ENCODE measurements around the gene ABHD2.

ABHD2 gene

GRCh38 chr15:89071471-89071870 is 16.8 kb upstream of the ABHD2 start:
- no peaks in the 10 kb centered on the region for H3K79me2 ChIP-seq (ENCODE audit: control insufficient read depth, insufficient read depth, low read length, poor library complexity)
- no peak overlapping the region for H2BK120ac ChIP-seq (ENCODE audit: insufficient read depth, low read length, poor library complexity)
- H3K4me1 ChIP-seq (ENCODE audit: control insufficient read depth in 1 of 2, insufficient read depth in 2 of 2, low read length in 2 of 2), result no peaks in the 10 kb centered on the region
- WGBS (ENCODE audit: extremely low coverage, insufficient coverage, insufficient read length), result no CpG with 5 or more reads among the region's 4 CpGs
- H3K14ac ChIP-seq (ENCODE audit: low read length), result no peak overlapping the region
- DNase-seq, result peak; percentile 34 to 44
- no peaks in the 10 kb centered on the region for H3K79me1 ChIP-seq (ENCODE audit: low read length)
- H3K4me2 ChIP-seq (ENCODE audit: low read length), result no peak overlapping the region
- H2AFZ ChIP-seq (ENCODE audit: insufficient read depth, low read length, poor library complexity), result no peak overlapping the region
- H3K18ac ChIP-seq (ENCODE audit: low read length), result no peak overlapping the region
- no peak overlapping the region for H3K23ac ChIP-seq (ENCODE audit: low read length)
- no peaks in the 10 kb centered on the region for H3K36me3 ChIP-seq (ENCODE audit: control insufficient read depth in 1 of 2, insufficient read depth in 2 of 2, low read length in 2 of 2)
- no peak overlapping the region for H2BK5ac ChIP-seq (ENCODE audit: low read depth, low read length, poor library complexity)
- no peak overlapping the region for H3K4ac ChIP-seq (ENCODE audit: low read depth, low read length)
- H3K27me3 ChIP-seq (ENCODE audit: insufficient read depth, low read length), result no peaks in the 10 kb centered on the region
- H2AK5ac ChIP-seq (ENCODE audit: low read length), result no peak overlapping the region
- H3K9me3 ChIP-seq (ENCODE audit: insufficient read depth, low read depth, low read length), result peaks cover 10% of the 10 kb centered on the region
- H3K9ac ChIP-seq (ENCODE audit: low read length), result no peak overlapping the region
- no peak overlapping the region for H4K8ac ChIP-seq (ENCODE audit: low read depth, low read length)
- no peak overlapping the region for H4K91ac ChIP-seq (ENCODE audit: low read depth, low read length)
- no peak overlapping the region for H4K12ac ChIP-seq (ENCODE audit: low read depth, low read length)
- H3K4me3 ChIP-seq (ENCODE audit: low read depth, low read length), result no peak overlapping the region
- no peak overlapping the region for H3K27ac ChIP-seq (ENCODE audit: low read depth, low read length)
- no peak overlapping the region for H2BK12ac ChIP-seq (ENCODE audit: low read length)

DNA sequence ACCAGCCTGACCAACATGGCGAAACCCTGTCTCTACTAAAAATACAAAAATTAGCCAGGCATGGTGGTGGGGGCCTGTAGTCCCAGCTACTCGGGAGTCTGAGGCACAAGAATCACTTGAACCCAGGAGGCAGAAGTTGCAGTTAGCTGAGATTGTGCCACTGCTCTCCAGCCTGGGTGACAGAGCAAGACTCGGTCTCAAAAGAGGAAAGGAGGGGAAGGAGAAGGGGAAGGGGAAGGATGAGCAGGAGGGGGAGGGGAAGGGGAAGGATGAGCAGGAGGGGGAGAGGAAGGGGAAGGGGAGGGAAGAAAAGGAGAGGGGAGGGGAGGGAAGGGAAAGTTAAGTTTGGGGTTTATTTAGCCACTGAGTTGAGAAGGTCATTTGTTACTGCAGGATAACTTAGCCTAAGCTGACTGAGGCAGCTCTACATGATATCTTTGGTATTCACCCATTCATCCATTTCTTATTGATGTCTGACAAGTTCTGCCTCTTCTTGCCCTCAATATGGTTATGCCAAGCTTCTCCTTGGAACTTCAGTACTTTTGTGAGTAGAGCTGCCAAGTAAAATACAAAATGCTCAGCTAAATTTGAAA is 15.9 kb upstream of the ABHD2 start:
- WGBS (ENCODE audit: extremely low coverage, insufficient coverage, insufficient read length), result no CpG with 5 or more reads among the region's 3 CpGs

DNA sequence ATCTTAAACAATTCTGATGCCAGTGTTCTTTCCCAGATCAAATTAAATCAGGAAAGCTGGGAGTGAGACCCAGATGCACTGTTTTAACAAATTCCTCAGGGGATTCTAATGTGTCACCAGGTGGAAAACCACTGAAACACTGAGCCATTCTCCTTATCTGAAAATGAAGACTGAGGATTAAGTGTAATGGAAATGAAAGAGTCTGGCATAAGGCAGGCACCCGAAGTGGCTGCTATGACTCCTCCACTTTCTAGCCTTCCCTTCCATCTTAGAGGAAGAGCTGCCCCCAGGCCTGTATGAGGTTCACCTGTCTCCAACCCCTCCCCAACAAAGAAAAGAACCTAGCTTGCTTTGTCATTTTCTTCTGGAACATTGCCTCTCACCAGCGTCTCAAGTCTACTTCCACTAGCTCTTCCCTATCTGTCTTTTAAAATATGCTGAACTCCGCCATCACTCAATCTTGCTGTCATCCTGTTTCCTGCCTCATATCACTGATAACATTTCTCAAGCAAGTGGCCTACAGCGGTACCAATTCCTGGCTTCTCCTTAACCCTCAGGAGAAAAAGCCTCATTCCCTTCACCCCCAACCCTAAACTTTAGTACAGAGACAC is 13.7 kb upstream of the ABHD2 start:
- no peak overlapping the region for H3K9ac ChIP-seq (ENCODE audit: low read length)
- no peak overlapping the region for H2AK5ac ChIP-seq (ENCODE audit: low read length)
- H2BK5ac ChIP-seq (ENCODE audit: low read depth, low read length, poor library complexity), result no peak overlapping the region
- no peaks in the 10 kb centered on the region for H3K27me3 ChIP-seq (ENCODE audit: insufficient read depth, low read length)
- no peak overlapping the region for H3K27ac ChIP-seq (ENCODE audit: low read depth, low read length)
- no peak for DNase-seq
- no peaks in the 10 kb centered on the region for H3K79me1 ChIP-seq (ENCODE audit: low read length)
- no peak overlapping the region for H3K4ac ChIP-seq (ENCODE audit: low read depth, low read length)
- H2BK12ac ChIP-seq (ENCODE audit: low read length), result no peak overlapping the region
- no CpG with 5 or more reads among the region's 4 CpGs for WGBS (ENCODE audit: extremely low coverage, insufficient coverage, insufficient read length)
- H4K12ac ChIP-seq (ENCODE audit: low read depth, low read length), result no peak overlapping the region
- no peak overlapping the region for H3K18ac ChIP-seq (ENCODE audit: low read length)
- H2AFZ ChIP-seq (ENCODE audit: insufficient read depth, low read length, poor library complexity), result no peak overlapping the region
- no peaks in the 10 kb centered on the region for H3K9me3 ChIP-seq (ENCODE audit: insufficient read depth, low read depth, low read length)
- no peaks in the 10 kb centered on the region for H3K79me2 ChIP-seq (ENCODE audit: control insufficient read depth, insufficient read depth, low read length, poor library complexity)
- no peaks in the 10 kb centered on the region for H3K4me1 ChIP-seq (ENCODE audit: control insufficient read depth in 1 of 2, insufficient read depth in 2 of 2, low read length in 2 of 2)
- H4K8ac ChIP-seq (ENCODE audit: low read depth, low read length), result no peak overlapping the region
- no peak overlapping the region for H3K4me3 ChIP-seq (ENCODE audit: low read depth, low read length)
- H3K14ac ChIP-seq (ENCODE audit: low read length), result no peak overlapping the region
- H4K91ac ChIP-seq (ENCODE audit: low read depth, low read length), result no peak overlapping the region
- H3K23ac ChIP-seq (ENCODE audit: low read length), result no peak overlapping the region
- no peaks in the 10 kb centered on the region for H3K36me3 ChIP-seq (ENCODE audit: control insufficient read depth in 1 of 2, insufficient read depth in 2 of 2, low read length in 2 of 2)
- no peak overlapping the region for H2BK120ac ChIP-seq (ENCODE audit: insufficient read depth, low read length, poor library complexity)
- no peak overlapping the region for H3K4me2 ChIP-seq (ENCODE audit: low read length)

More for the DNA sequence above, 15.9 kb upstream of the ABHD2 start:
- Histone ChIP-seq H2AFZ (ENCODE audit: insufficient read depth, low read length, poor library complexity) (no peak overlapping the region), H3K27ac (ENCODE audit: low read depth, low read length) (no peak overlapping the region), H2AK5ac (ENCODE audit: low read length) (no peak overlapping the region), H3K4me1 (ENCODE audit: control insufficient read depth in 1 of 2, insufficient read depth in 2 of 2, low read length in 2 of 2) (no peaks in the 10 kb centered on the region), H2BK12ac (ENCODE audit: low read length) (no peak overlapping the region), H3K9ac (ENCODE audit: low read length) (no peak overlapping the region), H2BK5ac (ENCODE audit: low read depth, low read length, poor library complexity) (no peak overlapping the region), H3K36me3 (ENCODE audit: control insufficient read depth in 1 of 2, insufficient read depth in 2 of 2, low read length in 2 of 2) (no peaks in the 10 kb centered on the region), H3K79me2 (ENCODE audit: control insufficient read depth, insufficient read depth, low read length, poor library complexity) (no peaks in the 10 kb centered on the region), H3K4me3 (ENCODE audit: low read depth, low read length) (no peak overlapping the region), H4K12ac (ENCODE audit: low read depth, low read length) (no peak overlapping the region), H3K79me1 (ENCODE audit: low read length) (no peaks in the 10 kb centered on the region), H3K18ac (ENCODE audit: low read length) (no peak overlapping the region), H3K4me2 (ENCODE audit: low read length) (no peak overlapping the region), H4K91ac (ENCODE audit: low read depth, low read length) (no peak overlapping the region), H3K14ac (ENCODE audit: low read length) (no peak overlapping the region), H4K8ac (ENCODE audit: low read depth, low read length) (no peak overlapping the region), H3K9me3 (ENCODE audit: insufficient read depth, low read depth, low read length) (peaks cover 5% of the 10 kb centered on the region), H3K23ac (ENCODE audit: low read length) (no peak overlapping the region), H3K27me3 (ENCODE audit: insufficient read depth, low read length) (no peaks in the 10 kb centered on the region), H2BK120ac (ENCODE audit: insufficient read depth, low read length, poor library complexity) (no peak overlapping the region), H3K4ac (ENCODE audit: low read depth, low read length) (no peak overlapping the region)
- DNase-seq, result no peak

- Histone ChIP-seq H2BK12ac (ENCODE audit: low read length) (no peak overlapping the region), H4K12ac (ENCODE audit: low read depth, low read length) (no peak overlapping the region), H3K36me3 (ENCODE audit: control insufficient read depth in 1 of 2, insufficient read depth in 2 of 2, low read length in 2 of 2) (no peaks in the 10 kb centered on the region), H3K79me1 (ENCODE audit: low read length) (no peaks in the 10 kb centered on the region), H4K91ac (ENCODE audit: low read depth, low read length) (no peak overlapping the region), H3K4me2 (ENCODE audit: low read length) (no peak overlapping the region), H3K79me2 (ENCODE audit: control insufficient read depth, insufficient read depth, low read length, poor library complexity) (no peaks in the 10 kb centered on the region), H3K4me3 (ENCODE audit: low read depth, low read length) (no peak overlapping the region), H3K4ac (ENCODE audit: low read depth, low read length) (no peak overlapping the region), H3K27ac (ENCODE audit: low read depth, low read length) (no peak overlapping the region), H2BK120ac (ENCODE audit: insufficient read depth, low read length, poor library complexity) (no peak overlapping the region), H3K14ac (ENCODE audit: low read length) (no peak overlapping the region), H3K18ac (ENCODE audit: low read length) (no peak overlapping the region), H4K8ac (ENCODE audit: low read depth, low read length) (no peak overlapping the region), H3K23ac (ENCODE audit: low read length) (no peak overlapping the region), H3K9ac (ENCODE audit: low read length) (no peak overlapping the region), H3K27me3 (ENCODE audit: insufficient read depth, low read length) (no peaks in the 10 kb centered on the region), H2BK5ac (ENCODE audit: low read depth, low read length, poor library complexity) (no peak overlapping the region), H3K9me3 (ENCODE audit: insufficient read depth, low read depth, low read length) (no peaks in the 10 kb centered on the region), H2AK5ac (ENCODE audit: low read length) (no peak overlapping the region), H3K4me1 (ENCODE audit: control insufficient read depth in 1 of 2, insufficient read depth in 2 of 2, low read length in 2 of 2) (no peaks in the 10 kb centered on the region), H2AFZ (ENCODE audit: insufficient read depth, low read length, poor library complexity) (no peak overlapping the region)
- WGBS (ENCODE audit: extremely low coverage, insufficient coverage, insufficient read length), result no CpG with 5 or more reads among the region's 4 CpGs
- peak; percentile 69 to 73 for DNase-seq
These were observed 13.1 kb upstream of the ABHD2 start for GRCh38 chr15:89075101-89075640.
